ENCODE data around the gene KLHL21. TPM values are rescaled to one million over a fixed set of nuclear protein-coding genes. Genes with fewer than 3 reads are reported as not detected.
"Not testable (repeated sequence)": the region's sequence is repeated elsewhere in the genome, so short reads cannot be mapped to it uniquely, and the experiment has no call there.

Gene KLHL21
- polyA plus RNA-seq (ENCODE audit: insufficient read length in 4 of 4) = 10 to 100 TPM; 11.5 to 18.3 (median 13.3) TPM

- DNase-seq (ENCODE audit: low read depth in 4 of 4, low spot score in 3 of 4) = peak in 1 of 4 donors; percentile 70
Observed at GRCh38 chr1:6602669-6603237, at the start of gene KLHL21. KLHL21 (minus strand) TSS chr1:6602869; CDS start chr1:6602817, 52 bp downstream.

GRCh38 chr1:6651909-6652308, 49.2 kb upstream of the KLHL21 start:
- DNase-seq (ENCODE audit: low read depth in 4 of 4, low spot score in 3 of 4) = peak in 1 of 4 donors; percentile 29

GRCh38 chr1:6648556-6648955, 45.9 kb upstream of the KLHL21 start:
- DNase-seq (ENCODE audit: low read depth in 4 of 4, low spot score in 3 of 4) = no peak

GRCh38 chr1:6646499-6647148, 44.0 kb upstream of the KLHL21 start:
- DNase-seq (ENCODE audit: low read depth in 4 of 4, low spot score in 3 of 4) = no peak

GRCh38 chr1:6645018-6645417, 42.3 kb upstream of the KLHL21 start:
- DNase-seq (ENCODE audit: low read depth in 4 of 4, low spot score in 3 of 4) = no peak

- DNase-seq (ENCODE audit: low read depth in 4 of 4, low spot score in 3 of 4) = not testable (repeated sequence)
Observed at GRCh38 chr1:6640867-6641266, 38.2 kb upstream of the KLHL21 start.

- DNase-seq (ENCODE audit: low read depth in 4 of 4, low spot score in 3 of 4) = no peak
Observed at GRCh38 chr1:6638226-6638625, 35.6 kb upstream of the KLHL21 start.

GRCh38 chr1:6637770-6638169, 35.1 kb upstream of the KLHL21 start:
- no peak for DNase-seq (ENCODE audit: low read depth in 4 of 4, low spot score in 3 of 4)

- DNase-seq (ENCODE audit: low read depth in 4 of 4, low spot score in 3 of 4) = not testable (repeated sequence)
Observed at GRCh38 chr1:6636778-6637177, 34.1 kb upstream of the KLHL21 start.

- DNase-seq (ENCODE audit: low read depth in 4 of 4, low spot score in 3 of 4) = no peak
Observed at GRCh38 chr1:6635910-6636760, 33.5 kb upstream of the KLHL21 start.

- no peak for DNase-seq (ENCODE audit: low read depth in 4 of 4, low spot score in 3 of 4)
Observed at GRCh38 chr1:6635161-6635909, 32.7 kb upstream of the KLHL21 start.

GRCh38 chr1:6634371-6635052, 31.8 kb upstream of the KLHL21 start:
- DNase-seq (ENCODE audit: low read depth in 4 of 4, low spot score in 3 of 4) = no peak

GRCh38 chr1:6632588-6633514, 30.2 kb upstream of the KLHL21 start:
- no peak for DNase-seq (ENCODE audit: low read depth in 4 of 4, low spot score in 3 of 4)

- no peak for DNase-seq (ENCODE audit: low read depth in 4 of 4, low spot score in 3 of 4)
Observed at GRCh38 chr1:6631058-6631457, 28.4 kb upstream of the KLHL21 start.

GRCh38 chr1:6630027-6630426, 27.4 kb upstream of the KLHL21 start:
- no peak for DNase-seq (ENCODE audit: low read depth in 4 of 4, low spot score in 3 of 4)

- DNase-seq (ENCODE audit: low read depth in 4 of 4, low spot score in 3 of 4) = no peak
Observed at GRCh38 chr1:6628971-6629479, 26.4 kb upstream of the KLHL21 start.

GRCh38 chr1:6627841-6628545, 25.3 kb upstream of the KLHL21 start:
- no peak for DNase-seq (ENCODE audit: low read depth in 4 of 4, low spot score in 3 of 4)

GRCh38 chr1:6627031-6627430, 24.4 kb upstream of the KLHL21 start:
- DNase-seq (ENCODE audit: low read depth in 4 of 4, low spot score in 3 of 4) = no peak
